Measurements from ENCODE around the gene TEX14. TPM values are rescaled to one million over a fixed set of nuclear protein-coding genes. Genes with fewer than 3 reads are reported as not detected.

Gene TEX14
- total and polyA plus RNA-seq, 10 of the 15 experiments (the other 5 are each of a cell fraction or from before 2014, with no cell fraction given): 0.15 to 1.3 (median 0.66) TPM

DNA sequence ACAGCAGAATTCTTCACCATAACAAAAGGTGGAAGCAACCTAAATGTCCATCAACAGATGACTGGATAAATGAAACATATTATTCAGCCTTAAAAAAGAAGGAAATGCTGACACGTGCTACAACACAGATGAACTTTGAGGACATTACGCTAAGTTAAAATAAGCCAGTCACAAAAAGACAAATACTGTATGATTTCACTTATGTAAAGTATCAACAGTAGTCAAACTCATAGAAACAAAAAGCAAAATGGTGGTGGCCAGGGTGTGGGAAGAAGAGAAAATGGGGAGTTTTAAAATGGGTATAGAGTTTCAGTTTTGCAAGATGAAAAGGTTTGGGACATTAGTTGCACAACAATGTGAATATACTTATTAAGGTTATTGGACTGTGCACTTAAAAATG lies 127.6 kb downstream of the TEX14 start (continued):
- TF ChIP-seq HDAC6 (IDR thresholded peaks at IDR 0.05; ENCODE audit: unreplicated experiment) (no peak), ZNF207 (IDR thresholded peaks at IDR 0.05; ENCODE audit: borderline replicate concordance) (no peak), ZNF217 (IDR thresholded peaks at IDR 0.05) (no peak), YBX1 (IDR thresholded peaks at IDR 0.05) (no peak), ATF2 (IDR thresholded peaks at IDR 0.05; ENCODE audit: low read length) (no peak), SUZ12 (IDR thresholded peaks at IDR 0.05; ENCODE audit: unreplicated experiment) (no peak), ZBTB40 (IDR thresholded peaks at IDR 0.05; ENCODE audit: borderline replicate concordance) (no peak)
- TF ChIP-seq, protein P1, sequence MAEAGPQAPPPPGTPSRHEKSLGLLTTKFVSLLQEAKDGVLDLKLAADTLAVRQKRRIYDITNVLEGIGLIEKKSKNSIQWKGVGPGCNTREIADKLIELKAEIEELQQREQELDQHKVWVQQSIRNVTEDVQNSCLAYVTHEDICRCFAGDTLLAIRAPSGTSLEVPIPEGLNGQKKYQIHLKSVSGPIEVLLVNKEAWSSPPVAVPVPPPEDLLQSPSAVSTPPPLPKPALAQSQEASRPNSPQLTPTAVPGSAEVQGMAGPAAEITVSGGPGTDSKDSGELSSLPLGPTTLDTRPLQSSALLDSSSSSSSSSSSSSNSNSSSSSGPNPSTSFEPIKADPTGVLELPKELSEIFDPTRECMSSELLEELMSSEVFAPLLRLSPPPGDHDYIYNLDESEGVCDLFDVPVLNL (IDR thresholded peaks at IDR 0.05; ENCODE audit: low read depth, low read length): no peak
- TF ChIP-seq, protein P2, sequence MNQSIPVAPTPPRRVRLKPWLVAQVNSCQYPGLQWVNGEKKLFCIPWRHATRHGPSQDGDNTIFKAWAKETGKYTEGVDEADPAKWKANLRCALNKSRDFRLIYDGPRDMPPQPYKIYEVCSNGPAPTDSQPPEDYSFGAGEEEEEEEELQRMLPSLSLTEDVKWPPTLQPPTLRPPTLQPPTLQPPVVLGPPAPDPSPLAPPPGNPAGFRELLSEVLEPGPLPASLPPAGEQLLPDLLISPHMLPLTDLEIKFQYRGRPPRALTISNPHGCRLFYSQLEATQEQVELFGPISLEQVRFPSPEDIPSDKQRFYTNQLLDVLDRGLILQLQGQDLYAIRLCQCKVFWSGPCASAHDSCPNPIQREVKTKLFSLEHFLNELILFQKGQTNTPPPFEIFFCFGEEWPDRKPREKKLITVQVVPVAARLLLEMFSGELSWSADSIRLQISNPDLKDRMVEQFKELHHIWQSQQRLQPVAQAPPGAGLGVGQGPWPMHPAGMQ (IDR thresholded peaks at IDR 0.05; ENCODE audit: borderline replicate concordance): no peak

Measured in GM12878 (cell line).